ENCODE results near the gene LMF1. TPM values are rescaled to one million over a fixed set of nuclear protein-coding genes. Genes with fewer than 3 reads are reported as not detected.

The LMF1 gene
- total RNA-seq, 1 donor from 2014 or later, result 26.2 TPM

GRCh38 chr16:972316-973002 lies 1.7 kb upstream of the LMF1 start:
- Mint-ChIP-seq H3K27me3 (peaks cover 9% of the 10 kb centered on the region), H3K27ac (peak overlapping the region; percentile 45), H3K9me3 (ENCODE audit: low read depth) (no peaks in the 10 kb centered on the region), H3K4me3 (ENCODE audit: low read depth) (peak overlapping the region; percentile 42), H3K36me3 (ENCODE audit: insufficient read depth) (peaks cover 3% of the 10 kb centered on the region), H3K4me1 (ENCODE audit: low read depth) (peaks cover 22% of the 10 kb centered on the region)
- TF ChIP-seq CTCF (IDR thresholded peaks at IDR 0.05; ENCODE audit: unreplicated experiment), result no peak
- DNase-seq (ENCODE audit: low spot score, unreplicated experiment), result peak; percentile 36

GRCh38 chr16:971981-972315 lies 1.2 kb upstream of the LMF1 start:
- Mint-ChIP-seq H3K4me3 (ENCODE audit: low read depth) (peak overlapping the region; percentile 42), H3K9me3 (ENCODE audit: low read depth) (no peaks in the 10 kb centered on the region), H3K27me3 (peaks cover 9% of the 10 kb centered on the region), H3K36me3 (ENCODE audit: insufficient read depth) (peaks cover 3% of the 10 kb centered on the region), H3K27ac (peak overlapping the region; percentile 80), H3K4me1 (ENCODE audit: low read depth) (peaks cover 22% of the 10 kb centered on the region)
- TF ChIP-seq CTCF (IDR thresholded peaks at IDR 0.05; ENCODE audit: unreplicated experiment), result no peak
- DNase-seq (ENCODE audit: low spot score, unreplicated experiment), result no peak

GRCh38 chr16:971582-971905 lies 760 bp upstream of the LMF1 start:
- H3K27ac Mint-ChIP-seq, result peak overlapping the region; percentile 80
- peaks cover 22% of the 10 kb centered on the region for H3K4me1 Mint-ChIP-seq (ENCODE audit: low read depth)
- no peaks in the 10 kb centered on the region for H3K9me3 Mint-ChIP-seq (ENCODE audit: low read depth)
- H3K4me3 Mint-ChIP-seq (ENCODE audit: low read depth), result peak overlapping the region; percentile 42
- peaks cover 6% of the 10 kb centered on the region for H3K27me3 Mint-ChIP-seq
- TF ChIP-seq CTCF (IDR thresholded peaks at IDR 0.05; ENCODE audit: unreplicated experiment), result no peak
- DNase-seq (ENCODE audit: low spot score, unreplicated experiment), result no peak
- H3K36me3 Mint-ChIP-seq (ENCODE audit: insufficient read depth), result peaks cover 6% of the 10 kb centered on the region

- DNase-seq (ENCODE audit: low spot score, unreplicated experiment), result no peak
- Mint-ChIP-seq H3K4me3 (ENCODE audit: low read depth) (peak overlapping the region; percentile 73), H3K27ac (no peak overlapping the region), H3K36me3 (ENCODE audit: insufficient read depth) (peaks cover 14% of the 10 kb centered on the region), H3K9me3 (ENCODE audit: low read depth) (no peaks in the 10 kb centered on the region), H3K4me1 (ENCODE audit: low read depth) (peaks cover 22% of the 10 kb centered on the region), H3K27me3 (peaks cover 3% of the 10 kb centered on the region)
- TF ChIP-seq CTCF (IDR thresholded peaks at IDR 0.05; ENCODE audit: unreplicated experiment), result no peak
Measured at GRCh38 chr16:970386-970765, 408 bp downstream of the LMF1 start.

- H3K4me1 Mint-ChIP-seq (ENCODE audit: low read depth), result peaks cover 22% of the 10 kb centered on the region
- no peak overlapping the region for H3K27ac Mint-ChIP-seq
- H3K36me3 Mint-ChIP-seq (ENCODE audit: insufficient read depth), result peaks cover 18% of the 10 kb centered on the region
- peaks cover 3% of the 10 kb centered on the region for H3K27me3 Mint-ChIP-seq
- H3K9me3 Mint-ChIP-seq (ENCODE audit: low read depth), result no peaks in the 10 kb centered on the region
- DNase-seq (ENCODE audit: low spot score, unreplicated experiment), result no peak
- H3K4me3 Mint-ChIP-seq (ENCODE audit: low read depth), result peak overlapping the region; percentile 71
- TF ChIP-seq CTCF (IDR thresholded peaks at IDR 0.05; ENCODE audit: unreplicated experiment), result no peak
Measured at GRCh38 chr16:969508-970385, 1.0 kb downstream of the LMF1 start.

Data from progenitor cell of endocrine pancreas (in vitro differentiated cells).